HG03460 (cell line): ENCODE measurements around the gene SPACA7.
"Not testable (repeated sequence)": the region's sequence is repeated elsewhere in the genome, so short reads cannot be mapped to it uniquely, and the experiment has no call there.

Experiments used
- ATAC-seq: cut with Tn5 transposase; IDR thresholded peaks from one replicate; pipeline ENCODE4 v1.9.1; 2021; ENCODE audit not compliant: unreplicated experiment

Gene SPACA7

GRCh38 chr13:112349681-112350080 is 26.5 kb upstream of the SPACA7 start:
- no peak for ATAC-seq

- ATAC-seq = no peak
These were observed 25.9 kb upstream of the SPACA7 start for GRCh38 chr13:112350300-112350699.

- ATAC-seq = no peak
These were observed 24.3 kb upstream of the SPACA7 start for GRCh38 chr13:112351825-112352224.

- no peak for ATAC-seq
These were observed 22.3 kb upstream of the SPACA7 start for GRCh38 chr13:112353856-112354255.

- no peak for ATAC-seq
These were observed 21.6 kb upstream of the SPACA7 start for GRCh38 chr13:112354330-112355273.

GRCh38 chr13:112355274-112355838 is 20.8 kb upstream of the SPACA7 start:
- ATAC-seq = no peak

- ATAC-seq = no peak
These were observed 20.0 kb upstream of the SPACA7 start for GRCh38 chr13:112356190-112356589.

- ATAC-seq = no peak
These were observed 18.0 kb upstream of the SPACA7 start for GRCh38 chr13:112358156-112358555.

GRCh38 chr13:112362021-112362420 is 14.1 kb upstream of the SPACA7 start:
- ATAC-seq = no peak

GRCh38 chr13:112363867-112364528 is 12.2 kb upstream of the SPACA7 start:
- no peak for ATAC-seq

GRCh38 chr13:112366907-112367646 is 9.1 kb upstream of the SPACA7 start:
- no peak for ATAC-seq

- ATAC-seq = no peak
These were observed 7.3 kb upstream of the SPACA7 start for GRCh38 chr13:112368883-112369282.

- ATAC-seq = no peak
These were observed 5.8 kb upstream of the SPACA7 start for GRCh38 chr13:112370311-112370710.

GRCh38 chr13:112374271-112374670 is 1.9 kb upstream of the SPACA7 start:
- no peak for ATAC-seq

GRCh38 chr13:112391746-112392145 is 15.6 kb downstream of the SPACA7 start:
- ATAC-seq = no peak

GRCh38 chr13:112392719-112393118 is 16.6 kb downstream of the SPACA7 start:
- no peak for ATAC-seq

- ATAC-seq = not testable (repeated sequence)
These were observed 18.9 kb downstream of the SPACA7 start for GRCh38 chr13:112395022-112395421.

- ATAC-seq = not testable (repeated sequence)
These were observed 19.8 kb downstream of the SPACA7 start for GRCh38 chr13:112395941-112396340.

GRCh38 chr13:112397108-112397507 is 21.0 kb downstream of the SPACA7 start:
- no peak for ATAC-seq

- not testable (repeated sequence) for ATAC-seq
These were observed 22.2 kb downstream of the SPACA7 start for GRCh38 chr13:112398347-112398746.

GRCh38 chr13:112409828-112410227 is 33.7 kb downstream of the SPACA7 start:
- ATAC-seq = not testable (repeated sequence)
